Measurements from ENCODE around the gene ZBTB16. TPM values are rescaled to one million over a fixed set of nuclear protein-coding genes. Genes with fewer than 3 reads are reported as not detected.

The ZBTB16 gene
- total RNA-seq, 1 experiment from 2014 or later, result 0.21 TPM

DNA sequence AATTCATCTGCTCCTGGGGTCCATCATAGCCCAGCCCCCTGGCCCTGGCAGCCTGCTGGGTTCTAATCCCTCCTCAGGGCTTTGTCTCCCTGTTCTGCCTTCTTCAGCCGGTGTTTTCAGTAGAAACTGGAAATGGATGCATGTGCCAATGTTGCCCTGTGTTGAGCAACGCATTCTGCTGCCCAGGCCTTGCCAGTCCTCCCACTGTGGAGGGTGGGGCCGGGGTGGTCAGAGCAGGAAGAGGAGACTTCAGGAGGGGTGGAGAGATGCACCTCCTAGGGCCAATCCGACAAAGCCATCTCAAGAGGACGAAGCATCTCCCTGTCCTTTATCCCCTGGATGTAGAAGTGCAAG lies 27.6 kb upstream of the ZBTB16 start:
- ChIA-PET CTCF (no interaction called here), POLR2A (no interaction called here)
- Histone ChIP-seq H3K9me3 (ENCODE audit: control insufficient read depth, insufficient read depth, low read depth, low read length) (no peaks in the 10 kb centered on the region), H3K4me3 (ENCODE audit: low read depth in 2 of 2, low read length in 2 of 2) (no peak overlapping the region), H3K4me1 (ENCODE audit: control insufficient read depth, insufficient read depth, low read length) (peaks cover 2% of the 10 kb centered on the region; the same call in 1 of the 2 replicates), H3K36me3 (ENCODE audit: control insufficient read depth, insufficient read depth, low read length) (no peaks in the 10 kb centered on the region), H3K27me3 (ENCODE audit: control insufficient read depth, insufficient read depth, low read length) (peaks cover 31% of the 10 kb centered on the region), H3K27ac (ENCODE audit: low read length) (no peak overlapping the region)
- intact Hi-C loops (cut with micrococcal nuclease; ENCODE audit: unreplicated experiment) (no loop called here), in situ Hi-C loops (cut with HindIII; ENCODE audit: low pct_unique_long_range_greater_than_20kb, low sequenced_read_pairs) (no loop called here)
- no TSS peak for BruUV-seq (replicated peaks)
- TF ChIP-seq SIN3A (IDR thresholded peaks at IDR 0.05; ENCODE audit: borderline replicate concordance, insufficient read depth, low read depth, low read length), result no peak
- TF ChIP-seq, protein P1, sequence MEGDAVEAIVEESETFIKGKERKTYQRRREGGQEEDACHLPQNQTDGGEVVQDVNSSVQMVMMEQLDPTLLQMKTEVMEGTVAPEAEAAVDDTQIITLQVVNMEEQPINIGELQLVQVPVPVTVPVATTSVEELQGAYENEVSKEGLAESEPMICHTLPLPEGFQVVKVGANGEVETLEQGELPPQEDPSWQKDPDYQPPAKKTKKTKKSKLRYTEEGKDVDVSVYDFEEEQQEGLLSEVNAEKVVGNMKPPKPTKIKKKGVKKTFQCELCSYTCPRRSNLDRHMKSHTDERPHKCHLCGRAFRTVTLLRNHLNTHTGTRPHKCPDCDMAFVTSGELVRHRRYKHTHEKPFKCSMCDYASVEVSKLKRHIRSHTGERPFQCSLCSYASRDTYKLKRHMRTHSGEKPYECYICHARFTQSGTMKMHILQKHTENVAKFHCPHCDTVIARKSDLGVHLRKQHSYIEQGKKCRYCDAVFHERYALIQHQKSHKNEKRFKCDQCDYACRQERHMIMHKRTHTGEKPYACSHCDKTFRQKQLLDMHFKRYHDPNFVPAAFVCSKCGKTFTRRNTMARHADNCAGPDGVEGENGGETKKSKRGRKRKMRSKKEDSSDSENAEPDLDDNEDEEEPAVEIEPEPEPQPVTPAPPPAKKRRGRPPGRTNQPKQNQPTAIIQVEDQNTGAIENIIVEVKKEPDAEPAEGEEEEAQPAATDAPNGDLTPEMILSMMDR (IDR thresholded peaks at IDR 0.05), result no peak
- TF ChIP-seq TCF7L2 (IDR thresholded peaks at IDR 0.05; ENCODE audit: low read depth, low read length), result no peak
- TF ChIP-seq, protein P2, sequence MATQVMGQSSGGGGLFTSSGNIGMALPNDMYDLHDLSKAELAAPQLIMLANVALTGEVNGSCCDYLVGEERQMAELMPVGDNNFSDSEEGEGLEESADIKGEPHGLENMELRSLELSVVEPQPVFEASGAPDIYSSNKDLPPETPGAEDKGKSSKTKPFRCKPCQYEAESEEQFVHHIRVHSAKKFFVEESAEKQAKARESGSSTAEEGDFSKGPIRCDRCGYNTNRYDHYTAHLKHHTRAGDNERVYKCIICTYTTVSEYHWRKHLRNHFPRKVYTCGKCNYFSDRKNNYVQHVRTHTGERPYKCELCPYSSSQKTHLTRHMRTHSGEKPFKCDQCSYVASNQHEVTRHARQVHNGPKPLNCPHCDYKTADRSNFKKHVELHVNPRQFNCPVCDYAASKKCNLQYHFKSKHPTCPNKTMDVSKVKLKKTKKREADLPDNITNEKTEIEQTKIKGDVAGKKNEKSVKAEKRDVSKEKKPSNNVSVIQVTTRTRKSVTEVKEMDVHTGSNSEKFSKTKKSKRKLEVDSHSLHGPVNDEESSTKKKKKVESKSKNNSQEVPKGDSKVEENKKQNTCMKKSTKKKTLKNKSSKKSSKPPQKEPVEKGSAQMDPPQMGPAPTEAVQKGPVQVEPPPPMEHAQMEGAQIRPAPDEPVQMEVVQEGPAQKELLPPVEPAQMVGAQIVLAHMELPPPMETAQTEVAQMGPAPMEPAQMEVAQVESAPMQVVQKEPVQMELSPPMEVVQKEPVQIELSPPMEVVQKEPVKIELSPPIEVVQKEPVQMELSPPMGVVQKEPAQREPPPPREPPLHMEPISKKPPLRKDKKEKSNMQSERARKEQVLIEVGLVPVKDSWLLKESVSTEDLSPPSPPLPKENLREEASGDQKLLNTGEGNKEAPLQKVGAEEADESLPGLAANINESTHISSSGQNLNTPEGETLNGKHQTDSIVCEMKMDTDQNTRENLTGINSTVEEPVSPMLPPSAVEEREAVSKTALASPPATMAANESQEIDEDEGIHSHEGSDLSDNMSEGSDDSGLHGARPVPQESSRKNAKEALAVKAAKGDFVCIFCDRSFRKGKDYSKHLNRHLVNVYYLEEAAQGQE (IDR thresholded peaks at IDR 0.05; ENCODE audit: insufficient read depth in 1 of 2, low read depth in 2 of 2, low read length in 1 of 2), result no peak
- TF ChIP-seq POLR2AphosphoS5 (IDR thresholded peaks at IDR 0.05; ENCODE audit: low read depth, low read length), result no peak
- no peak for ATAC-seq
- no peak for DNase-seq (ENCODE audit: low read depth, low spot score)

DNA sequence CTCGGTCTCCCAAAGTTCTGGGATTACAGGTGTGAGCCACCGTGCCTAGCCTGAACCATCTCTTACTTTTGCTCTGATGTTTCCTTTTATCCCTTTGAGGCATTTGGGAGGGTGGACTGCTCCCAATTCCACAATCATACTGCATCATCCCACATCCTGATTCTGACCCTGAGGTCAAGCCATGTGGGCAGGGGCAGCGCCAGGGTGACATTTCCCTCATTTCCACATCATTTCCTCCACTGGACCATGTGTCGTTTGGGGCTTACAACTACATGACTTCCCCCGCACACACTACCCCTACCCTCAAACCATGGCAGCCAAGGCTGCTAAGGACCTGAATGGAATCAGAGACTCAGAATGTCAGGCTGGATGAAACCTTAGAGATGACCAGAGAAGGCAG lies 26.4 kb upstream of the ZBTB16 start:
- BruUV-seq (replicated peaks), result no TSS peak

More for the DNA sequence above, 26.4 kb upstream of the ZBTB16 start:
- in situ Hi-C loops (cut with HindIII; ENCODE audit: low pct_unique_long_range_greater_than_20kb, low sequenced_read_pairs), result no loop called here
- ChIA-PET POLR2A (no interaction called here), CTCF (no interaction called here)
- H3K27me3 ChIP-seq (ENCODE audit: control insufficient read depth, insufficient read depth, low read length), result peaks cover 32% of the 10 kb centered on the region
- intact Hi-C loops (cut with micrococcal nuclease; ENCODE audit: unreplicated experiment), result no loop called here
- TF ChIP-seq SIN3A (IDR thresholded peaks at IDR 0.05; ENCODE audit: borderline replicate concordance, insufficient read depth, low read depth, low read length), result no peak
- TF ChIP-seq, protein P1 (IDR thresholded peaks at IDR 0.05), result no peak
- TF ChIP-seq, protein P2 (IDR thresholded peaks at IDR 0.05; ENCODE audit: insufficient read depth in 1 of 2, low read depth in 2 of 2, low read length in 1 of 2), result no peak
- no peak for TF ChIP-seq TCF7L2 (IDR thresholded peaks at IDR 0.05; ENCODE audit: low read depth, low read length)
- TF ChIP-seq POLR2AphosphoS5 (IDR thresholded peaks at IDR 0.05; ENCODE audit: low read depth, low read length), result no peak
- H3K9me3 ChIP-seq (ENCODE audit: control insufficient read depth, insufficient read depth, low read depth, low read length), result no peaks in the 10 kb centered on the region
- H3K4me1 ChIP-seq (ENCODE audit: control insufficient read depth, insufficient read depth, low read length), result peaks cover 2% of the 10 kb centered on the region; the same call in 1 of the 2 replicates
- no peak overlapping the region for H3K27ac ChIP-seq (ENCODE audit: low read length)
- no peak overlapping the region for H3K4me3 ChIP-seq (ENCODE audit: low read depth in 2 of 2, low read length in 2 of 2)
- ATAC-seq, result no peak
- H3K36me3 ChIP-seq (ENCODE audit: control insufficient read depth, insufficient read depth, low read length), result no peaks in the 10 kb centered on the region
- DNase-seq (ENCODE audit: low read depth, low spot score), result no peak

Measured in Panc1 (cell line).